ENCODE results near the gene NTN1. TPM values are rescaled to one million over a fixed set of nuclear protein-coding genes. Genes with fewer than 3 reads are reported as not detected.

NTN1 gene
- total RNA-seq, 2 donors from 2014 or later, result 3.6 to 4.0 TPM

DNA sequence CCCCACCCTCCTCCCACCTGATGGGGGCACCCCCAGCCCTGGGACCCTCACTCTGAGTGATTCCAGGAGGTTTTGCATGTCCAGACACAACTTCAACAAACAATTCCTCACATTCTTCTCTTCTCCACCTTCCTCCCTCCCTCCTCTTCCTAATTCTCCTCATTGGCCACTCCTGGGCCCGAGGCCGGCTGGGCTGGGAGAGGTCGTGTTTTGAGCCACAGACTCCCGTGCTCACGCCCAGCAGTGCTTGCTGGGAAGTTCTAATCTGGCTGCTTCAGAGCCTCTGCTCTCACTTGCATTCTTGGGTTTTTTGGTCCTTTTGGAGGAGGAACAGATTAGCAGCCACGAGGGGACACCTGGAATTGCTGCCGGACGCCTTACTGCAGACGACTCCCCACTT, 157.0 kb downstream of the NTN1 start:
- Histone ChIP-seq H3K9me3 (no peaks in the 10 kb centered on the region), H3K36me3 (replicated peaks in 1 of 2; ENCODE audit: insufficient read depth in 1 of 2, low read depth in 2 of 2) (no peaks in the 10 kb centered on the region), H3K27me3 (no peaks in the 10 kb centered on the region), H3K4me3 (no peak overlapping the region), H3K27ac (no peak overlapping the region), H3K4me1 (peaks cover 4% of the 10 kb centered on the region)
- ATAC-seq (no peak), DNase-seq (no peak)
- intact Hi-C loops (cut with DNase I), result no loop called here
- 63 to 76% methylated on average over 6 to 9 of the region's 9 CpGs for WGBS, 2 donors
- TF ChIP-seq, protein P1, sequence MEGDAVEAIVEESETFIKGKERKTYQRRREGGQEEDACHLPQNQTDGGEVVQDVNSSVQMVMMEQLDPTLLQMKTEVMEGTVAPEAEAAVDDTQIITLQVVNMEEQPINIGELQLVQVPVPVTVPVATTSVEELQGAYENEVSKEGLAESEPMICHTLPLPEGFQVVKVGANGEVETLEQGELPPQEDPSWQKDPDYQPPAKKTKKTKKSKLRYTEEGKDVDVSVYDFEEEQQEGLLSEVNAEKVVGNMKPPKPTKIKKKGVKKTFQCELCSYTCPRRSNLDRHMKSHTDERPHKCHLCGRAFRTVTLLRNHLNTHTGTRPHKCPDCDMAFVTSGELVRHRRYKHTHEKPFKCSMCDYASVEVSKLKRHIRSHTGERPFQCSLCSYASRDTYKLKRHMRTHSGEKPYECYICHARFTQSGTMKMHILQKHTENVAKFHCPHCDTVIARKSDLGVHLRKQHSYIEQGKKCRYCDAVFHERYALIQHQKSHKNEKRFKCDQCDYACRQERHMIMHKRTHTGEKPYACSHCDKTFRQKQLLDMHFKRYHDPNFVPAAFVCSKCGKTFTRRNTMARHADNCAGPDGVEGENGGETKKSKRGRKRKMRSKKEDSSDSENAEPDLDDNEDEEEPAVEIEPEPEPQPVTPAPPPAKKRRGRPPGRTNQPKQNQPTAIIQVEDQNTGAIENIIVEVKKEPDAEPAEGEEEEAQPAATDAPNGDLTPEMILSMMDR (IDR thresholded peaks at IDR 0.05), result no peak
- no peak for TF ChIP-seq POLR2A (IDR thresholded peaks at IDR 0.05)

DNA sequence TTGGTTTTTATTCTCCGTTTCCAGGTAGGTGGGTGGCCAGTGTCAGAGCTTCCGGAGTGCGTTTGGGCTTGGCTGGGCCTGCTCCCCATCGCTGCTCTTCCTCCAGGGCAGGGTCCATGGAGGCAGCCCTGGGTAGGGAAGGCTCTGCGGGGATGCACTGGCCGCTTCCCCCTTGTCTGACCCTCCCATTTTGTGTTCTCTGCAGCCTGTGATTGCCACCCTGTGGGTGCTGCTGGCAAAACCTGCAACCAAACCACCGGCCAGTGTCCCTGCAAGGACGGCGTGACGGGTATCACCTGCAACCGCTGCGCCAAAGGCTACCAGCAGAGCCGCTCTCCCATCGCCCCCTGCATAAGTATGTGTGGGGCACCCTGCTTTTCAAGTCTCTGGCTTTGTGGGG, 158.3 kb downstream of the NTN1 start:
- DNase-seq (no peak), ATAC-seq (no peak)
- TF ChIP-seq, protein P1 (IDR thresholded peaks at IDR 0.05), result no peak
- no peak for TF ChIP-seq POLR2A (IDR thresholded peaks at IDR 0.05)
- Histone ChIP-seq H3K27ac (no peak overlapping the region), H3K36me3 (replicated peaks in 1 of 2; ENCODE audit: insufficient read depth in 1 of 2, low read depth in 2 of 2) (no peaks in the 10 kb centered on the region), H3K27me3 (no peaks in the 10 kb centered on the region), H3K4me3 (no peak overlapping the region), H3K4me1 (peaks cover 4% of the 10 kb centered on the region), H3K9me3 (no peaks in the 10 kb centered on the region)
- intact Hi-C loops (cut with DNase I), result loop anchor here (10.0 kb wide), 1 partner anchor 55 kb away; no protein-coding TSS in a partner anchor
- 74 to 83% methylated on average over 6 to 12 of the region's 14 CpGs for WGBS, 2 donors

DNA sequence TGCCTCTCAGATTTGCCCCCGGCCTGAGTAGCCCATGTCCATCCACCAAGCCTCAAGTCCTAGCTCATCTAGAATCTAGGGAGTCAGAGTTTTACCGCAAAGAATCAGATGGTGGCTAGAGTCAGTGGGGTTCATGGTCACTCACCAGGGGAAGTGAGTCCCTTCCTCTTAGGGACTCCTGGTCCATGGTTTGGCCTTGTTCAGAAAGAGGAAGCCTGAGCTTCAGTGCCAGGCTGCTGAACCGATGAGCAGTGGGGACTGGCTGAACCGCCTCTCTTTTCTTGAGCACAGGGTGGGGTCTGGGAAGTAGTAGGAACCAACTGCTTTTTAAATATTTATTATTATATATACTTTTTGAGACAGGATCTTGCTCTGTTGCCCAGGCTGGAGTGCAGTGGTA, 160.3 kb downstream of the NTN1 start:
- Histone ChIP-seq H3K27me3 (no peaks in the 10 kb centered on the region), H3K9me3 (no peaks in the 10 kb centered on the region)
- no peak for ATAC-seq

DNA sequence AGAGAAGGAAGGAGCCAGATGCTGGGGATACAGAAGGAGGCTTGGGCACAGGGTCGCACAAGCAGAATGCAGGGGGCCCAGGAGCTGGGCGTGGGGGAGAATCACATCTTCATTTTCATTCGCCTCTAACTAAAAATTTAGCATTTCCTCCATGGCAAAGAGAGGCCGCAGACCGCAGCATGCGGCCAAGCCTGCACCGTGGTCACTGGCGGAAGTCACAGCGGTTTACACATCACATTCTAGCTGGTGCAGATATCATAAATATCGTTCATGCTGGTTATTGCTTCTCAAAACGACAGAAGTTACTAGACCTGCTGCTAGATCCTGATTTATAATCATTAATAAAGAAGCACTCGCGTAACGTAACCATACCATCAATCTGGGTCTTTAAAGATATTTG, 162.0 kb downstream of the NTN1 start:
- H3K9me3 ChIP-seq, result no peaks in the 10 kb centered on the region
- no peak for ATAC-seq
- intact Hi-C loops (cut with DNase I), result loop anchor here (10.0 kb wide), 1 partner anchor 59 kb away; no protein-coding TSS in a partner anchor

More for the DNA sequence above, 160.3 kb downstream of the NTN1 start:
- no peak overlapping the region for H3K4me3 ChIP-seq
- no peak for TF ChIP-seq POLR2A (IDR thresholded peaks at IDR 0.05)
- TF ChIP-seq, protein P1 (IDR thresholded peaks at IDR 0.05), result no peak
- intact Hi-C loops (cut with DNase I), result loop anchor here (10.0 kb wide), 1 partner anchor 57 kb away; no protein-coding TSS in a partner anchor
- H3K27ac ChIP-seq, result no peak overlapping the region
- WGBS, 2 donors, result 80 to 84% methylated on average over 3 to 4 of the region's 4 CpGs
- peaks cover 10% of the 10 kb centered on the region for H3K4me1 ChIP-seq
- DNase-seq, result no peak
- H3K36me3 ChIP-seq (replicated peaks in 1 of 2; ENCODE audit: insufficient read depth in 1 of 2, low read depth in 2 of 2), result no peaks in the 10 kb centered on the region

More for the DNA sequence above, 162.0 kb downstream of the NTN1 start:
- 72 to 79% methylated on average over 14 of the region's 14 CpGs for WGBS, 2 donors
- Histone ChIP-seq H3K27me3 (no peaks in the 10 kb centered on the region), H3K4me3 (no peak overlapping the region), H3K36me3 (replicated peaks in 1 of 2; ENCODE audit: insufficient read depth in 1 of 2, low read depth in 2 of 2) (no peaks in the 10 kb centered on the region), H3K4me1 (peaks cover 10% of the 10 kb centered on the region), H3K27ac (no peak overlapping the region)
- no peak for DNase-seq
- TF ChIP-seq, protein P1 (IDR thresholded peaks at IDR 0.05), result no peak
- TF ChIP-seq POLR2A (IDR thresholded peaks at IDR 0.05), result no peak
